Hematopoietic multipotent progenitor cell (in vitro differentiated cells): ENCODE data around the gene VAV2. TPM values are rescaled to one million over a fixed set of nuclear protein-coding genes. Genes with fewer than 3 reads are reported as not detected.
"Not testable (repeated sequence)": the region's sequence is repeated elsewhere in the genome, so short reads cannot be mapped to it uniquely, and the experiment has no call there.

ENCODE experiments used
- DNase-seq, 3 donors: peaks; one replicate each; pipeline ENCODE4 v3.0.0-alpha.2; 2011 to 2015; ENCODE audit warnings: low read depth in 2 of 3, low spot score in 2 of 3
- total RNA-seq: library from RNA; depleted of rRNA; stranded (reverse); fragments of >200 nt; gene quantifications from one replicate; pipeline ENCODE4 v1.2.3, GENCODE V29; 2012

Gene VAV2
- total RNA-seq, 1 donor, result 2.2 TPM

- DNase-seq, result no peak
Observed at GRCh38 chr9:133775951-133776905, 215.9 kb downstream of the VAV2 start.

GRCh38 chr9:133775291-133775690, 216.8 kb downstream of the VAV2 start:
- no peak for DNase-seq

DNA sequence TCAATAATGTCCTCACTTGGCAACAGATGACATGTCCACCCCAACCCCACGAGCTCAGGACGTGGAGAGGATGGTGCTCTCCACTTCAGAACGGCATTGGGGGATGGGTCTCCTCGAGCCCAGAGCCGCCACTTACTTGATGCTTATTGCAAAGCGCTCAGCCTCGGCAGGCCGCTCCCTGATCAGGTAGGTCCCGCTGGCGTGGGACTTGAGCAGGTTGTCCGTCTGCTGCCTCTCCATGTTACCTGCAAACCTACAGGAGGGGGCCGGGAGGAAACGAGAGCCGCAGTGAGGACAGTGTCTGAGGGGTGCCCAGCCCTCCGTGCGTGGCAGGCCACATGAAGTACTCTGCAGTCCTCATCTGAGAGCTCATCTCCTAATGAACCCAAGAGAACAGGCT, 217.3 kb downstream of the VAV2 start:
- no peak for DNase-seq

- no peak for DNase-seq
Observed at GRCh38 chr9:133773889-133774655, 218.1 kb downstream of the VAV2 start.

DNA sequence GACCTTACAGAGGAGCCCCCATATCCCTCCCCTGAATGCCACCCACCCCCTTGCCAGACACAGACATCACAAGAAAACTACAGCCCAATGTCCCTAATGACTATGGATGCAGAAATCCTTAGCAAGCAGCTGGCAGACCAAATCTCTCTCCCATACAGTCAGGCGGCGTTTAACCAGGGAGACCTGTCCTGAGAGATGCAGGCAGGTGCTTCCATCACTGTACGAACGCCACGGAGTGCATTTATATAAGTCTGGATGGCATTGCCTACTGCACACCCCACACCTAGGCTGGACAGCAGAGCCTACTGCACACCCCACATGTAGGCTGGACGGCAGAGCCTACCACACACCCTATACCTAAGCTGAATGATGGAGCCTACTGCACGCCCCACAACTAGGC, 219.5 kb downstream of the VAV2 start:
- DNase-seq, result no peak

DNA sequence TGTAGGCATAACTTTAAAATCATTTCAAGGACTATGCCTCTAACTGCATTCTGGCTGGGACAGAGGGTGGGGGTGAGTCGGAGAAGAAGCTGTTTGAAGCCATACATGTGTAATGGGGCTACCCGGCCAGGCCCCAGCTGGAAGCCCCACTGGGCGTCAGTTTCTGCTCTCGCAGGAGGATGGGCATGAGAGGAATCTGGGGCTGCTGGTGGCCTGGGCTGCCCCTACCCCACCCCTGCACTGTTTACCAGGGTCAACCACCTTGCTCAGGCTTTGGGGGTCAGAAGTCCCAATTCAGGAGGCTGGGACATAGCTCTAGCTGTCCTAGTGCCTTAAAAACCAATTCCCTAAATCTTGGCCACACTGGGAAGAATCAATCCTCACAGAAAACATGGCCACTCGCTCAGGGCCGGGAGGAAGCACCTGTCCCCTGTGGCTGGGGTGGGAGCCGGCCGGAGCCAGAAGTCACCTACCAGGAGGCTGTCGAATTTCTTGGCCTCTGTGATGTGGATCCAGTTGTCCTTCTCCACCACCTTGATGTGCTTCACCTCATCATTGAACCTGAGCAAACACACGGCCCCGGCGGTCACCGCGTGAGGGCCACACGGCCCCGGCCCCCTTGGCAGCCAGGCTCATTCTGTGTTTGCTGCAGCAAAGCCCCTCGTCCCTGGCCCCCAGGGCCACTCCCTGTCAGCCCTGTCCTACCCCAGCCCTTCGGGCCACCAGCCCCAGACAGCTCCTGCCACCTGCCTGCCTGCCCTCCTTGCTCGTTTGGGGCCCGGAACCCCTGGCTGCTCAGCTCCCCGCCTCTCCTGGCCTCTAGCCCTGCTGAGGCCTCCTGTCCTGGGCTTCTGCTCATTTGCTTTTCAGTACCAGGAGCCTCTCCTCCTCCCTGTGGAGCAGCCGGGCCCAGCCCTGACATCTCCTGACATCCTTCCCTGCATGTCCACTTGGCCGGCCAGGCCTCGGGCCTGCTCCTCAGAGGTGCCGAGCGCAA, 220.3 kb downstream of the VAV2 start:
- DNase-seq, result no peak

GRCh38 chr9:133770076-133770777, 221.9 kb downstream of the VAV2 start:
- no peak for DNase-seq

DNA sequence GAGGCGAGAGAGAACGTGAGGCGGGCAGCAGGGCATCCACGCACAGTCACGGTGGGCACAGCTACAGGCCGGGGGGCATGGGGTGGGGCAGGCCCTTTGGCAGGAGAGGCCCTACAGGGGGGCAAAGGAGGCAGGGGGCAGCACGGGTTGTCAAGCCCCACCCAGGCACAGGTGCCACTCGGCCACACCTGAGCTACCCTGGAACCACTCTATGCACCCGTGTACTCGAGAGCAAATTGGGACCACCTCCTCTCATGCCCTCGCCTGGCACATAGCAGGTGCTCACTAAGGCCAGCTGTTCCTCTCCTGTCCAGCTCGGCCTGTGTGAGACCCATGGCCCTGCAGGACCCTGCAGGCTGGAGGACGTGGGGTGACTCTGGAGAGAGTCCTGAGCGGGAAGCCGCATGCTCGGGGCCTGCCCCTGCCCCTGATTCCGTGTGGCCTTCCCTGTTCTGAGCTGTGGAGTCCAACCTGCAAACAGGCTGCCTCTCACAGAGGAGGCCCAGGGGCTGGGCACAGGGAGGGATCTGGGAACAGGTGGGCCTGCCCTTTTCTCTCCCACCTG, 222.5 kb downstream of the VAV2 start:
- DNase-seq, result no peak

DNA sequence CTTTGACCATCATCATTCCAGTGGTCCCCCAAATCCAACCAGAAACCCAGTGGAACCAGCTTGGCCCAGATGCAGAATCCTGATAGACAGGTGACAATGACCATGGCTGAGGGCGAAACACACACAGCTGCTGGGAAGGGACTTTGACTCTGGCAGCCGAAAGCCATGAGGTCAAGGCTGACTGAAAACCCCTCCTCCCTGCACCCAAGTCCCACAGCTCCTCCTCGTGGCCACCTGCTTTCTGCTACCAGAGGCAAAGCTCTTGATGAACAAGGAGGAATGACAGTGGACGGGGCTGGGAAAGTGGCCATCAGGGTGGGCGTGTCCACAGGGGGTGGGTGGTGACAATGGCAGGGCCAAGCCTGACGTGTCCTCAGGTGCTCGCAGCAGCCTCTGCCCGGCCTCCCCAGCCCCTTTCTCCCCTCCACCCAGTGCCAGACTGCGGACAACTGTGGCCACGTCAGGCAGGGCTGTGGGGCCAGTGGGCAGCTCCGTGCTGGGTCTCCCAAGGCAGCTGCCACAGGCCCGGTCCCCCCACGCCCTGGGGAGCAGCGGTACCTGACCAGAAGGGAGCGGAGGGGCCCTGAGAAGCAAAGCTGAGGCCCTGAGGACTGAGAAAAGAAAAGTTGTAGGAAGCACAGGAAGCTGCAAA, 223.1 kb downstream of the VAV2 start:
- no peak for DNase-seq

DNA sequence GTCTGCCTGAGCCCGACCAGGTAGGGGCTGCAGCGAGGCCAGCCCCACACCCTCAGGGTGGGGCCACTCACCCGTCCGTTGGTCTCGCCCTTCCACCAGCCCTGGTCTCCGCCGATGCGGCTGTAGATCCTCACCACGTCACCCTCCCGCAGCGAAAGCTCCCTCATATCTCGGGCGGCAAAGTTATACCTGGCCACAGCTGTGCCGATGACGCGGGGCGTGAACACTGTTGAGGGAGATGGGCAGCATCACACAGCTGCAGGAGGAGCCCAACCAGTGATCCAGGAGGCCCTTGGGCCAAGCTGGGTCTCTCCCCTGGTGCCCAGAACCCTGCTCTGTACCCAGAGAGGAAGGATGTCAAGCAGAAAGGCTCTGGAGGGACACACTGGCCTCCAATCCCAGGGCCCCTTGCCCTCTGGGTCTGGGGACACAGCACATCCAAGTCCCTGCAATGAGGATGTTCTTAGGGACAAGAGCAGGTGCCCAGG, 223.7 kb downstream of the VAV2 start:
- DNase-seq, result no peak

DNA sequence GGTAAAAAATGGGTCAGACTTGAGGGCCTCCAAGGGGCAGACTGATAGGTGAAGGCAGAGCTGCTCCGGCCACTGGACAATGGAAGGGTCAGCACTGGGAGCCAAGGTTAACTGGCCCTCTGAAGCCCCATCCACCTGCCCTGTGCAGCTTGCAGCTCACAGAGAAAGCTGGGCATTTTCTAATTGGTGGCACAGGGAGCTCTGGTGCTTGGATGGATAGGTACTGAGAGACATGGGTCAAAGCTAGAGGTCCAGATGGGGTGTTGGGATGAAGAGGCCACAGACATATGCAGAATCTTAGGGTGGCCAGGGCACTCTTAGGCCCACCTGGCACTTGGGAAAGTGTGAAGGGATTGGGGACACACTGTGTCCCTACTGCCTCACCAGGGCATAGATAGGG, 224.5 kb downstream of the VAV2 start:
- no peak for DNase-seq

DNA sequence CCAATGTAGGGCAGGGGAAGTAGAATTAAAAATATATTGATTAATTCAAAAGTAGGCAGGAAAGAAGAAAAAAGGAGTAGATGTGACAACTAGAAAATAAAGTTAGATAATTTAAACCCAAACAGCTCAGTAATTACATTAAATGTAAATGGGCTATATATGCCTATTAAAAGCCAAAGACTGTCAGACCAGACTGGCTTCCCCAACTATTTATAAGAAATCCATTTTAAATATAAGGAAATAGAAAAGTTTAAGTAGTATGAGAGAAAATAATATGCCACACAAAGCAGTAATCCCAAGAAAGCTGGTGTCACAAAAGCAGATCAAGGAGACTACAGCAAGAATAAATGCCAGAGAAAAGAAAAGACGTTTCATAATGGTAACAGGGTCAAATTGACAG, 225.1 kb downstream of the VAV2 start:
- no peak for DNase-seq

- DNase-seq, result not testable (repeated sequence)
Observed at GRCh38 chr9:133766234-133766633, 225.9 kb downstream of the VAV2 start.

- no peak for DNase-seq
Observed at GRCh38 chr9:133763272-133764183, 228.6 kb downstream of the VAV2 start.

DNA sequence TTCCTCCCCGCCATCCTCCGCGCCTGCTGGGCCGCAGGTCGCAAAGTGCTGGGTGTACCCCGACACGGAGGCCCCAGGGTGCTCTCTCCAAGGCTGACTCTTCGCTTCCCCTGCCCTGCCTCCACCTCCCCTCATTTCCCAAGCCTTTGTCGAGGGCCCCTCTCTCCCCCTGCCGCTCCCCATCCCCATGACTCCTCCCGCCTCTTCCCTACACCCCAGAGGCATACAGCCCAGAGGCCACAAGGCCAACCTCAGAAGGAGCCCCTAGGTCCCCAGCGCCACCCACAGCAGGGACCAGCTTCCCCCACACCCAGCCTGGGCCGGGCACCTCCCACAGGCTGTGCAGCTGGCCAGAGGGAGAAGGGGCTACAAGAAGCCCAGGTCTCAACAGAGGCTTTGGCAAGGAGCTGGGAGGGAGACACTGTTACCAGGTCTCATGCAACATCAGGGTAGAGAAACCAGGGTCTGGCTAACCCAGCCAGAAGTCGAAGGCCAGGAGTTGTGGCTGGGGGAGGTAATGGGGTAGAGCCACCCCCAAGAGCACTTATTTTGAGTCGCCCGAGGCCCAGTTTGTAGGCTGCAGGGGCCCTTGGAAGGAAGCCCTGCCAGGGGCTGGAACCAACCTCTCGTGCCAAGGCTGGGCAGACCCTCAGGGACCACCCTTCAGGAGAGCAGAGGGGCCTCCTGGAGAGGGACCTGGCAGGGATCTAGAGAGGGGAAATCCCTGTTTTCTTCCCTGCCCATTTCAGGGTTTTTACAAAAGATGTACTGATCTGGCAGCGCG, 229.4 kb downstream of the VAV2 start:
- DNase-seq, result no peak

- DNase-seq, result no peak
Observed at GRCh38 chr9:133761641-133762248, 230.4 kb downstream of the VAV2 start.
